HG02588 (cell line): ENCODE results near the gene GPLD1.
"Not testable (repeated sequence)": the region's sequence is repeated elsewhere in the genome, so short reads cannot be mapped to it uniquely, and the experiment has no call there.

ENCODE experiments used
- ATAC-seq: cut with Tn5 transposase; IDR thresholded peaks from one replicate; pipeline ENCODE4 v1.9.1; 2021; ENCODE audit warnings: mild to moderate bottlenecking, moderate library complexity; ENCODE audit not compliant: unreplicated experiment

GPLD1 gene

GRCh38 chr6:24489470-24489869, at the start of gene GPLD1:
Gene GPLD1 (minus strand): TSS chr6:24489578. CDS start chr6:24489511, 67 bp downstream.
- ATAC-seq = no peak

GRCh38 chr6:24537771-24538385, 48.5 kb upstream of the GPLD1 start:
- ATAC-seq = no peak

- ATAC-seq = no peak
These were observed 47.8 kb upstream of the GPLD1 start for GRCh38 chr6:24537082-24537699.

- ATAC-seq = no peak
These were observed 47.1 kb upstream of the GPLD1 start for GRCh38 chr6:24536466-24536865.

GRCh38 chr6:24535210-24535609, 45.8 kb upstream of the GPLD1 start:
- no peak for ATAC-seq

GRCh38 chr6:24534329-24534728, 45.0 kb upstream of the GPLD1 start:
- ATAC-seq = no peak

GRCh38 chr6:24529985-24530384, 40.6 kb upstream of the GPLD1 start:
- no peak for ATAC-seq

GRCh38 chr6:24524805-24525204, 35.4 kb upstream of the GPLD1 start:
- no peak for ATAC-seq

- no peak for ATAC-seq
These were observed 35.0 kb upstream of the GPLD1 start for GRCh38 chr6:24524329-24524728.

- no peak for ATAC-seq
These were observed 33.1 kb upstream of the GPLD1 start for GRCh38 chr6:24522228-24523176.

- ATAC-seq = peak; percentile 40
These were observed 31.7 kb upstream of the GPLD1 start for GRCh38 chr6:24520929-24521546.

- ATAC-seq = peak; percentile 73
These were observed 28.5 kb upstream of the GPLD1 start for GRCh38 chr6:24517659-24518543.

- ATAC-seq = no peak
These were observed 24.2 kb upstream of the GPLD1 start for GRCh38 chr6:24513602-24514001.

- ATAC-seq = not testable (repeated sequence)
These were observed 22.6 kb upstream of the GPLD1 start for GRCh38 chr6:24511976-24512375.

- no peak for ATAC-seq
These were observed 17.6 kb upstream of the GPLD1 start for GRCh38 chr6:24506814-24507520.

GRCh38 chr6:24504649-24505586, 15.5 kb upstream of the GPLD1 start:
- ATAC-seq = no peak

- no peak for ATAC-seq
These were observed 14.9 kb upstream of the GPLD1 start for GRCh38 chr6:24504287-24504648.

GRCh38 chr6:24501914-24502313, 12.5 kb upstream of the GPLD1 start:
- no peak for ATAC-seq

- no peak for ATAC-seq
These were observed 12.0 kb upstream of the GPLD1 start for GRCh38 chr6:24501374-24501773.
